HepG2 (cell line): ENCODE measurements around the gene CEACAM8. TPM values are rescaled to one million over a fixed set of nuclear protein-coding genes. Genes with fewer than 3 reads are reported as not detected.
"Not testable (repeated sequence)": the region's sequence is repeated elsewhere in the genome, so short reads cannot be mapped to it uniquely, and the experiment has no call there.

Experiments used
- ATAC-seq: fragments of 200-7000 bp; cut with Tn5 transposase; 3 replicates; pipeline ENCODE4 v1.9.1; 2020; ENCODE audit warnings: mild to moderate bottlenecking, moderate library complexity
- BruUV-seq: library from RNA; stranded (reverse); fragments of 400-500 nt; replicated peaks from 2 replicates; lab custom pipeline; 2021; lab: Mats Ljungman, UMichigan
- CTCF ChIA-PET: fragments of 300-600 bp; formaldehyde crosslinking; extraction: SDS; loops from one replicate; lab custom pipeline; 2021; ENCODE audit warnings: low total read pairs, inconsistent platforms, low intra/inter-chr PET ratio; lab: Yijun Ruan, JAX
- POLR2A ChIA-PET: fragments of 350-600 bp; sonication (Branson Sonifier 250); formaldehyde crosslinking; loops from one replicate; lab custom pipeline; 2020; ENCODE audit warnings: antibody characterized with exemption, inconsistent platforms; lab: Yijun Ruan, JAX
- DNase-seq: peaks from one replicate; pipeline ENCODE4 v3.0.0-alpha.2; 2015; ENCODE audit warnings: low spot score
- FAIRE-seq: peaks from 3 replicates; lab custom pipeline; 2011; peaks lifted over from hg19 to GRCh38; lab: Jason Lieb, UNC
- H2AFZ ChIP-seq: one replicate; pipeline ENCODE4 v1.6.1; 2011; ENCODE audit warnings: low read length, inconsistent platforms
- H3K27ac ChIP-seq: fragments of 300-600 bp; 3 replicates; pipeline ENCODE4 v1.8.0; 2011; ENCODE audit warnings: mixed run types, mild to moderate bottlenecking, mixed read lengths, low read length, inconsistent platforms; ENCODE audit not compliant: insufficient read depth; ENCODE audit errors: extremely low read length
- H3K27me3 ChIP-seq, 2 experiments: fragments of 200-600 bp in 1 of 2; 2 replicates in 1 of 2; 3 replicates in 1 of 2; pipeline versions ENCODE4 v1.6.0 to v1.8.0; 2011; ENCODE audit warnings: low read length in 2 of 2, mild to moderate bottlenecking in 2 of 2, moderate library complexity in 2 of 2, inconsistent platforms in 1 of 2; ENCODE audit not compliant: insufficient read depth in 2 of 2, control insufficient read depth in 1 of 2
- H3K36me3 ChIP-seq, 2 experiments: fragments of 200-600 bp in 1 of 2; replicated peaks in 1 of 2; 2 replicates in 1 of 2; 3 replicates in 1 of 2; pipeline versions ENCODE4 v1.5.1 to v1.8.0; 2011; ENCODE audit warnings: low read length in 2 of 2, inconsistent platforms in 1 of 2; ENCODE audit not compliant: insufficient read depth in 2 of 2, control insufficient read depth in 1 of 2
- H3K4me1 ChIP-seq: 2 replicates; pipeline ENCODE4 v1.5.1; 2012; ENCODE audit warnings: low read length, inconsistent platforms; ENCODE audit not compliant: insufficient read depth
- H3K4me2 ChIP-seq: 2 replicates; pipeline ENCODE4 v1.6.0; 2011; ENCODE audit warnings: low read depth, low read length, inconsistent platforms
- H3K4me3 ChIP-seq, 3 experiments: fragments of 200-600 bp in 1 of 3; sonication (generic), shearing (Covaris generic) in 1 of 3; replicated peaks in 1 of 3; 2 replicates each; pipeline ENCODE4 v1.5.1; 2011 to 2016; ENCODE audit warnings: low read length in 3 of 3, inconsistent platforms in 2 of 3, low read depth in 2 of 3, mild to moderate bottlenecking in 2 of 3, control low read depth in 1 of 3, mixed read lengths in 1 of 3; ENCODE audit not compliant: insufficient read depth in 1 of 3
- H3K79me2 ChIP-seq: one replicate; pipeline ENCODE4 v1.6.1; 2011; ENCODE audit warnings: low read length, inconsistent platforms; ENCODE audit not compliant: insufficient read depth
- H3K9ac ChIP-seq: 2 replicates; pipeline ENCODE4 v1.6.0; 2011; ENCODE audit warnings: mild to moderate bottlenecking, low read depth, low read length, inconsistent platforms; ENCODE audit not compliant: insufficient read depth
- H3K9me3 ChIP-seq: 2 replicates; pipeline ENCODE4 v1.5.1; 2012; ENCODE audit warnings: mild to moderate bottlenecking, low read length
- H4K20me1 ChIP-seq: 2 replicates; pipeline ENCODE4 v1.6.0; 2011; ENCODE audit warnings: inconsistent platforms, mild to moderate bottlenecking, low read length, moderate library complexity; ENCODE audit not compliant: insufficient read depth
- STAG1 ChIP-seq: sonication (generic); formaldehyde crosslinking; IDR thresholded peaks from 2 replicates; pipeline ENCODE4 v1.4.0; 2020; ENCODE audit warnings: missing genetic modification reagents
- ZNF431 ChIP-seq: sonication (generic); formaldehyde crosslinking; IDR thresholded peaks from 2 replicates; pipeline ENCODE4 v1.9.0; 2022; ENCODE audit warnings: missing genetic modification reagents, low read depth, mild to moderate bottlenecking, borderline replicate concordance
- WGBS: methylation state at CpG from one replicate; pipeline ENCODE4 v1.1.6; 2017; ENCODE audit warnings: low lambda C conversion rate; 5-methylcytosine and 5-hydroxymethylcytosine counted together
- in situ Hi-C: cut with HindIII; loops from 2 replicates; pipeline ENCODE4 v1.10.0; 2017; ENCODE audit warnings: low pct_unique_long_range_greater_than_20kb; ENCODE audit not compliant: extremely low pct_ligation_motif_present
- intact Hi-C: fragments of 100-400 bp; cut with micrococcal nuclease; formaldehyde crosslinking; loops from one replicate; pipeline ENCODE4 v1.10.0; 2022; ENCODE audit not compliant: unreplicated experiment
- polyA plus RNA-seq, 8 experiments: library from polyadenylated mRNA; depleted of rRNA in 3 of 8; stranded (reverse) in 7 of 8; unstranded in 1 of 8; fragments of >200 nt; fragmentation: Illumina TruSeq in 4 of 8; extraction: Trizol in 4 of 8; gene quantifications; 2 replicates each; pipeline versions ENCODE4 v1.2.1 to v1.2.3, GENCODE V29; 2011 to 2016; ENCODE audit warnings: low read depth in 4 of 8, missing spikeins in 1 of 8, mixed read lengths in 1 of 8; ENCODE audit not compliant: insufficient read depth in 1 of 8
- total RNA-seq, 5 experiments: library from RNA; depleted of rRNA; stranded (reverse); fragments of >200 nt; fragmentation: Illumina TruSeq; extraction: Trizol; gene quantifications; 2 replicates each; pipeline ENCODE4 v1.2.3, GENCODE V29; 2016; ENCODE audit warnings: low read depth in 1 of 5

The CEACAM8 gene
- total and polyA plus RNA-seq, 2 of the 13 experiments (the other 11 are each of a cell fraction or from before 2014, with no cell fraction given) = not detected

- H3K9ac ChIP-seq, H3K4me3 ChIP-seq, H3K27me3 ChIP-seq, DNase-seq, H3K9me3 ChIP-seq, H3K27ac ChIP-seq, FAIRE-seq, POLR2A ChIA-PET, H3K79me2 ChIP-seq, ATAC-seq, CTCF ChIA-PET, in situ Hi-C loops, H3K36me3 ChIP-seq, BruUV-seq, H4K20me1 ChIP-seq, intact Hi-C loops, H2AFZ ChIP-seq, H3K4me2 ChIP-seq: not testable (repeated sequence)
- peaks cover 41% of the 10 kb centered on the region for H3K4me1 ChIP-seq
- WGBS = 51% methylated on average over 6 of the region's 6 CpGs
- peak; percentile 11; the same call in 1 of the 2 replicates for TF ChIP-seq STAG1 (CRISPR knock-in tag)
Measured at GRCh38 chr19:42550521-42550920, 44.2 kb downstream of the CEACAM8 start.

GRCh38 chr19:42549067-42549466 is 45.7 kb downstream of the CEACAM8 start:
- H3K36me3 ChIP-seq, H3K9ac ChIP-seq, H3K4me3 ChIP-seq, POLR2A ChIA-PET, ATAC-seq, CTCF ChIA-PET, H3K27ac ChIP-seq, intact Hi-C loops, H3K79me2 ChIP-seq, H3K4me2 ChIP-seq, H4K20me1 ChIP-seq, BruUV-seq, FAIRE-seq, H3K27me3 ChIP-seq, H3K9me3 ChIP-seq, DNase-seq, H2AFZ ChIP-seq, in situ Hi-C loops: not testable (repeated sequence)
- peaks cover 30% of the 10 kb centered on the region for H3K4me1 ChIP-seq
- peak; percentile 81; the same call in 1 of the 2 replicates for TF ChIP-seq ZNF431 (CRISPR knock-in tag)
- 0% methylated on average over 1 of the region's 1 CpG for WGBS
